Bone marrow (tissue), 2 donors: Measurements from ENCODE around the gene PRELID3B.
"Not testable (repeated sequence)": the region's sequence is repeated elsewhere in the genome, so short reads cannot be mapped to it uniquely, and the experiment has no call there.

Experiments
- DNase-seq, 2 donors: peaks; one replicate each; lab custom pipeline; 2025; lab: John Stamatoyannopoulos, UW

Gene PRELID3B

DNA sequence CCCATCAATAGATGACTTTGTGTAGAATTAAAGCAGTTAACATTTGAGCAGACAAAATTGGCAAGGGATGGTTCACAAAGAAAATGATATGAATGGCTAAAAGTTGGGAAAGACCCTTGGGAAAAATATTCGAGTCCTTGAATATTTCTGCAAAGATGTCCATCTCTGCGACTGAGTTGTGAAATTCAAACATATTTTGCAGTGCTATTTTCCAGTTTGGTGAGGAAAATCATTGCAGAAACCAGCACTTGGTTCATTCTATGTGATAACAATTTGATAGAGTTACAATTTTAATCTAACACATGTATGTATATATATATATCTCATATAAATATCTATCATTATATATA is 6.1 kb upstream of the PRELID3B start:
- no peak for DNase-seq

DNA sequence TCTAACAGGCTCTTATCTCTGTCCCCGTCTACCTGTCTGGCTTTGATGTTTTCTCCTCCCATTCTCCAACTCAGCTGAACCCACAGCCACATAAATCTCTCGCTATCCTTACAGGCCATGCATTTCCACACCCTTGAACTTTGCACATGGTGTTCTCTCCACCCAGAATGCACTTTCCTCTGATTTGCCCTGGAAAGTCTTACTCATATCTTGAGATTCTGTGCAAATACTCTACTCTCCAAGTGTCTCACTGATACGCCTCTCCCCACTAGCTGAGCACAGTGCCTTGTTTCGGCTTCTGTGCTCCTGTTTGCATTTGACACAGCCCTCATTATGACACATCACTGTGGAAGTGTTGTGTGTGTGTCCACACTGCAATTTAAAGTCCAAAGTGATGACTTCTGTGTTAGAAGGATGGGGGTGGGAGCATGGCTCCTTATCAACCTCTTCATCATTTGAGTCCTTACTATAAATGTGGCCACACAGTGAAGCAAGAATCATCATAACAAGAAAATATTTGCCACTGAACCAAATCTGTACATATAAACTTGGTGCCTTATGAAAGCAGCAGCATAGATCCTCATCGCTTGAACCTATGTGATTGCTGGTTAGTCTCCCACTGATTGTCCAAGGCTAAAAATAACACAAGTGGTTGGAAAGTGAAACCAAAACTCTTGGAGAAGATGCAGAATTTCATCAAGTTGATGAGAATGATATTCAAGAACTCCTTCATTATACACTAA is 5.5 kb upstream of the PRELID3B start:
- DNase-seq, result no peak

DNA sequence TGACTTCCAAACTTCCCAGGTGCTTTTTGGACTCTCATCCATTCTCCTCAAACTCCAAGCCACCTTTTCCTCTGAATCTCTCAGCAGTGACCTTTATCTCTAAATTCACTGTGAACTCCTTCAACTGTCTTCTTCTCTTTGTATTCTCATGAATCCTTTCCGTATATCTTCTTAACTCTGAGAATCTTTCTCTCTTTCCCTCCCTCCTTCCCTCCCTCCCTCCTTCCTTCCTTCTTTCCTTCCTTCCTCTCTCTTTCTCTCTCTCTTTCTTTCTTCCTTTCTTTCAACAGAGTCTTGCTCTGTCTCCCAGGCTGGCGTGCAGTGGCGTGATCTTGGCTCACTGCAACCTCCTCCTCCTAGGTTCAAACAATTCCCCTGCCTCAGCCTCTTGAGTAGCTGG is 4.3 kb upstream of the PRELID3B start:
- no peak for DNase-seq

DNA sequence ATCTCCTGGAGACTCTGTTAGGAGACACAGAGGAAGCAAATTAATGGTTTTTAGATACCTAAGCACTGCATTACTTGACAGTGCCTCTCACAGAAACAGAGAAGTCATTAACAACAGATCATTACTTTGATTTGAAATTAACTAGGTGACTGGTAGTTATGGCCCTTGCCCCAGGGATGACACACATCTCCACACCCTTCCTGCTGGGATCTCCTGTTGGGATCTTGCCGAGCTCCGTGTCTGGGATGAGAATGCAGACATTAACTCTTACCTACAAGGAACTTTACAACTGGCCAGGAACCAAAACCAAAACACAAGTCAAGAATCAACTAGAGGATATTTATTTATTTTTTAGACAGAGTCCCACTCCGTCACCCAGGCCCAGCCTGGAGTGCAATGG is 2.2 kb upstream of the PRELID3B start:
- DNase-seq, result no peak

DNA sequence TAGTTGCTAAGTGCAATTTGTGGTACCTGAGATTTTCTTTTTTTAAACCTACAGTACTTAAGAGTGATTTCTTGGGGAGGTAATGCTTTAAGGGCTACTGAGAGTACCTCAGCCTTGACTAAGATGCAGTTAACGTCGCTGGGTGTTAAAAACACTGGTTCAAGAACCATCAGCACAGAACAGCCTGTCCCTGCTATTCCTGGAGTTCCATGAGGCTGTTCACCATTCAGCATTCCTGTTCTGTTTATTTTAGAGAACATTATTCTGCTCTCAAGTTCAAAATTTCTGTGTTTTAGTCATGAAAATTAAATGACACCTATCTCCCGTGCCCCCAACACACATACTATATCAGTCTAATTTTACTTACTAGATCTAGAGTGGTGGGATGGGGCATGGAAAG is 1.7 kb upstream of the PRELID3B start:
- DNase-seq, result no peak

DNA sequence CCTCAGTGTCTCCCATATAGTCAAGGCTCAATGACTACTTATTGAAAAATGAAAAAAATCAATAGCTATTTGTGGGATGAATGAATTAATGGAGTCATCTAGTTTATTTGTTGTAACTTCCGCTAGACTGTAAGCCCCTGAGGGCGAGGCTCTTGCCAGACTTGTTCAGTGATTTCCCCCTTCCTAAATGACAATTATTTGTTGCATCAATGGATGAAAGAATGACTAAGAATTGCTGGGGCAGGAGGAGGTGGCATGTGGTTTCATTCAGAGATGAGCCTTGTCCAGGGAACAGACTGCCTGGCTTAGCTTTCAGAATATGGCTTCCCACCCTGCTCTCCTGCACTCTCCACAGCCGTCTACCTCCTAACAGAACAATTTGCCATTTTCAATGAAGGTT is 1.1 kb upstream of the PRELID3B start:
- no peak for DNase-seq

DNA sequence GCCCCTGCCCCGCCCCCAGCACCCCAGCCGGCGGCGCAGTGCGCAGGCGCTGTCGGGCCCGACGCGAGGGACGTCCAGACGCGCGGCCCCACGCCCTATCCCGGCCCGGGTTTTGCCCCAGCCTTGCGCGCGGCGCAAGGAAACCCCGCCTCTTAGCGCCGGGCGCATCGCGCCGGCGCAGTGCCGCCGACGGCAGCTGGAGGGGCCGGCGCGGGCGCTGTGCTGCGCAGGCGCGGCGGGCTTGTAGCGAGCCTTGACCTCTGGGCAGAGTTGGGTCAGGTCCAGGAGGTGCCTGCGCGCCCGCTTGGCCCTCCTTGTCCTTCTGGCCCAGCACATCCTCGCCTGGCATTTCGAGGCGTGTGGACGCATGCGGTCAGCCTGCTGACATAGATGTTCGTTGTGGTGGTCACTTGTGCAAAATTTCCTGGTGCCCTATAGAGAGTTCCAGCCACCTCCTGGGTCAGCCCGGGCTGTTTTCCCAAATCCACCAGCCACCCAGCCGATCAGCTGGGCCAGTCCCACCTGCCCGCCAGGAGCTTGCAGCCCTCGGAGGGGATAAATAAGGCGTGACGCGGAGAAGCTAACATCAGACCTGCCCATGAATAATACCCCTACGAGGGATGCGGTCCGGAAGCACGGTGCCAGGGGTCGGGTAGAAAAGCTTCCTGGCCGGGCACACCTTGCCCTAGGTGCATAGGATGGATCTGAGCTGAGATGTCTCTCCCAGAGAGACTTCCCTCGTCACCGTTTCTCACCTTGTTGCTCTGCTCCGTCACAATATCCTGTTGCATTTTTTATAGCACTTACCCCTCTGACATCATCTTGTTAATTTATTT is 428 bp upstream of the PRELID3B start:
- peak; percentile 69 to 77 for DNase-seq

DNA sequence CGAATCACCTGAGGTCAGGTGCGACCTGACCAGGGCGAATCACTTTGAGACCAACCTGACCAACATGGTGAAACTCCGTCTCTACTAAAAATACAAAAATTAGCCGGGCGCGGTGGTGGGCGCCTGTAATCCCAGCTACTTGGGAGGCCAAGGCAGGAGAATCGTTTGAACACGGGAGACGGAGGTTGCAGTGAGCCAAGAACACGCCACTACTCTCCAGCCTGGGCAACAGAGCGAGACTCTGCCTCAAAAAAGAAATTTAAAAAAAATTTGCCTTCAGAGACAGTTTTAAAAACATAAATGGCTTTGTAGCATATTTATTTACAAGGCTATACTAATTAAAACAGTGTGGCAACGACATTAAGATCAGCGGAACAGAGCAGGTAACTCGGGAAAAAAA is 1.1 kb downstream of the PRELID3B start:
- not testable (repeated sequence) for DNase-seq

DNA sequence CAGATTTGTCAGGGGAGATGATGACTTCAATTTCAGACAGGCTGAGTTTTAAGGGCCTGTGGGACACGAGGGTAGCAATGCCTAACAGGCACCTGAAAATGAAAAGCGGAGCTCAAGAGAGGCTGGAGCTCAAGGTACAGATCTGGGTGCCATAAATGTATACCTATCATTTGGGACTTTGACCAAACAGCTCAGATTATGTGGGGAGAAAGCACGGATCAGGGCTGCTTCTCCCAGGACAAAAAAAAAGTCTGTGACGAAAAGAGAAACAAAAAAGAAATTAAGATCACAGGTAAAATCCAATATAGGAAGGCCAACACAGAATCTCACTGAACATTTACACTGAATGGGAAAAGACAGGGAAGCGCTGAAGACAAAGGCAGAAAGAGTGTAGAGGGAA is 1.9 kb downstream of the PRELID3B start:
- no peak for DNase-seq

DNA sequence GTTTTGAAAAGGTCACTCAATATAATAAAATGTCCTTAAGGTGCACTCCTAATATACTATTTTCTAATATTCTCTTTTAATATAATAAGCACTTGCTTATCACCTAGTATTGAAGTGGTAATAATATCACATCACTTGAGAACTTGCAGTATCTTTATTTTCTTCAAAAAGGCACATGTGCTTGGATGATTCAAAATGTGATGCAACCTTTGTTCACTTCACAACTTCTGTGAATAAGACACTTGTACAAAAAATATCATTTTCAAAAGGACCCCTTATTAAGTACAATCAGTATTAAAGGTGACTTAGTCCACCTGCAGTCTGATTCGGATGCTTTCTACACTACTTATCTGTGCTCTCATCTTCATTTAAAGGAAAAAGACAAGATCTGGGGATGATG is 3.4 kb downstream of the PRELID3B start:
- DNase-seq, result no peak

DNA sequence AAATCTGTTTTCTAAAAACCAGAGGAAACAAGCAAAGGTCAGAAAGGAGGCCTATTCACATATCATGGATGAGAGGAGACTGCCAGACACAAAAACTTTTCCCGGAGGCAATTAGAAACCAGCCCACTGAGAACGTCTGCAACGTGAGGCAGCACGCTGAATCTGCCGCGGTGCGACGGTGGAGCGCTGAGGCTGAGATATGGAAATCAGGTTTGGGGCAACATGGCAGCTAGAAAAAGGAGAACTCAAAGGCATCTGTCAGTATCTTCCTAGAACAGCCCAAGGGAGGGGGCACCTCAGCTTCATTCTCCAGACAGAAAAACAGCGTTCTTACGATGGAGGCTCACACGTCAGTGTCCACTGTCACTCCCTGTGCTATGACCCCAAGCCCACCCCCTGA is 5.2 kb downstream of the PRELID3B start:
- DNase-seq, result no peak

DNA sequence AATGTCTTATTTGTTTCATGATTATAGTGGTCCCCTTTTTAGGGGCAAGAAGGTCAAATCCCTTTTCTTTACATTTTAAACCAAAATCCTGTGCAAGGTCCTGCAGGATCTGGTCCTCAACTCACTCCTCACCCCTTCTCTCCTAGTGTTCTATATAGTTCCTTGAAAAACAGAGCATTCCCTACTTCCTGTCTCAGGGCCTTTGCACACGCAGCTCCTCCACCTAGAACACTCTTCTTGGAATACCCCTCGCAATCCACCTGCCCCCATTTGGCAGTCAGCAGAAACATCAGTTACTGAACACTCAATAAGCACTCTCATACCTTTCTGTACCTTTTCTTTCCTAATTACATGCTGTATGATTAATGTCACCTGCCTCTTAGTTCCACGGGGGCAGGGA is 7.2 kb downstream of the PRELID3B start:
- DNase-seq, result no peak

DNA sequence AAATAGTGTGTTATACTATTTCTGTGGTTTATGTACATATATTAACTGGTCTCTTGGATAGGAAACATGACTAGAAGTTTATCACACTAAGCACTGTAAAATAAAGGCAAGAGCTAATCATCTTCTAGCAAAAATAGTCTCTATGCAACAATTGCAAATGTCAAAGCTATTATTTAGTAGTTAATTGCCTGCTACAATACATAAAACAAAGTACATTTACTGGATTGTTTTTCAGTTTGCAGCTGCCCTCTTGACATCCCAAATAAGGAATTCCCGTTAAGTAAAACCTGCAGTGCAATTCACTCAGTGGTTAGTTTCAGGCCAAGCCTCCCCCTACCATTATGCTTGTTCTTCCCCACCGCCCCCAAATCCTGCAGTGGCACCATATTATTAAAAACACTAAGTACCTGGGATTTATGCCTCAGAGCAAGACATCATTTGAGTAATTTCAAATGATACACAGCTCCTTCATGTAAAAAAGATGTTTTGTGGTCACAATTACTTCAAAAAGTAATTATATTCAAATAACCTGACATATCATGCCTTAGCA is 8.9 kb downstream of the PRELID3B start:
- DNase-seq, result no peak

DNA sequence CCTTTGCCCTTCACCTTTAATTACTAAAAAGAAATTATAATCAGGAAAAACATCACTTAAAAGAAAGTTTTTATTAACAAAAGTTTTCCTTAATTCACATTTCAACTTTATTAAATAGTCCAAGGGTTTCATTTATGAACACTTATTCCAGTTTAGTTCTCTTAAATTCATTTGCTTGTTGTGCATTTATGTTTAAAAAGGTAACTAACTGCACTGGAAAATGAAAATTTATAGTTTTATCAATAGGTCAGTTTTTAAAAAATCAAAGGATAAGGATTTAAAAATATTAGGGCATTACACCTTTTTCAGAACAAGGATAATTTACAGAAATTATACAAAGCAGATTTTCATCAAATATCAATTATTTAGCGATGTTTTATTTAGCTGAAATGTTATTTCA is 9.5 kb downstream of the PRELID3B start:
- no peak for DNase-seq

DNA sequence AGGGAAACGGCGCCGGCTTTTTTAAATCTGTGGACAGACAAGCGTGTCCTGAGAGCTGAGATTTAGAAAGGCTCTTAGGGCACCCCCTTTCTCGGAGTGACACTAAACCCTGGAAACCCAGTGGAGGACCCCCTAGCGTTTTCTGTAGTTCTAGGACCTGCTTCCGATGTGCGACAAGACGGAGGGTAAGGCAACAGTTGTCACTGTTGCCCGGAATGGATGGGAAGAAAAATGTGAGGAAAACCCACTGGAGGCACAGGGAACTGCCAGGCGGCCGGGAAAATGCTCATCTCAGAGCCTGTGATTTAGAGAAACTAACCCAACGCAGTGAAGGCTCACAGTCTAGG is 9.9 kb downstream of the PRELID3B start:
- DNase-seq, result no peak

DNA sequence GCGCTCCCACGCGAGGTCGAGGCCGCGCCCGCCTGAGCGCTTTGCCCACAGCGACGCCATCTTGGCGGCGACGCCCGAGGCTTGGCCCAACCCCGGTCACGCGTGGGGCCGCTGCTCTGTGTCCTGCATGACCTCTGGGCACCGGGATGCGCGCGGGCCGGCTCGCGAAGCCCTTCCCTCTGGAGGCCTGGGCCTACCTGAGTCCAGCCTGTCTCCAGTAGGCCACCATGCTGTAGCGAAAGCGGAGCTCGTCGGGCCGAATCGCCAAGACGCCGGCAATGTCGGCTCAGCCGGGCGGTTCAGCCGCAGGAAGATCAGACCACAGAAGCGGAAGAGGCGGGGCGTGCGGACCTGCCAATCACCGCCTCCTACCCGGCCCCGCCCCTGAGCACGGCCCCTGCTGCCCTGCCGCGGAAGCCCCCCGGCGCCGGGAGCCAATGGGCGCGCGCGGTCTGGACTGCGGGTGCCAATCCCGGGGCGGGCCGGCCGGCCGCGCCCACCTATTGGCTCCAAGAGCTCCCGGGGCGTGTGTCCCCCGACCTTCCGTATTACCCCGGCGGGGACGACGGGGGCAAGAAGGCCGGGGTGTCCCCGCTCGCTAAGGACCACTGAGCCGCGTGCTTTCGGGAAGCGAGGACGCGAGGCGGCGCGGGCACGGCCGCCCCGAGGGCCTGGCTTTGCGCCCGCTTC is 10.4 kb downstream of the PRELID3B start, which contains the start of gene ATP5F1E:
TSS of gene ATP5F1E (minus strand) at position 313 of the 690 bp plus-strand sequence. CDS start at position 229, 84 bp downstream.
- peak; percentile 91 to 95 for DNase-seq

DNA sequence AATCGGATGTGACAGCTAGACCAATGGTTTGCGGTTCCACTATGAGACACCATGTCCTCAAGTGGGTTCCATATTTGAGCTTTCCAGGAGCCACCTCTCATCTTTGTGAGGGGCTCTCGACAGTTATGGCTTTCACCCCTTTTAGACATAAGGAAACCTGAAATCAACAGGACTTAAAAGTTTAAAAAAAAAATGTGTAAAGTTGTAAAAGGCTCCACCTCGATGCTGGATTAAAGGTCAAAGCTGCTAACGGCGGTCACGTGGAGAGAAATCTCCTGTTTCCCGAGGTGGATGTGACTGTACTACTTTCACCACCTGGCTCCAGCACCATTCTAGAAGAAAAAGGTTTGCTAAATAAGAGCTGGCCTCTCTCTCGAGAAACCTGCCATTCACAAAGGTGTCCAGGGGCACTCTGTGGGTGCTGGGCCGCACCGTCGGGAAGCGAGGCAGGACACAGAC is 11.0 kb downstream of the PRELID3B start:
- DNase-seq, result no peak

DNA sequence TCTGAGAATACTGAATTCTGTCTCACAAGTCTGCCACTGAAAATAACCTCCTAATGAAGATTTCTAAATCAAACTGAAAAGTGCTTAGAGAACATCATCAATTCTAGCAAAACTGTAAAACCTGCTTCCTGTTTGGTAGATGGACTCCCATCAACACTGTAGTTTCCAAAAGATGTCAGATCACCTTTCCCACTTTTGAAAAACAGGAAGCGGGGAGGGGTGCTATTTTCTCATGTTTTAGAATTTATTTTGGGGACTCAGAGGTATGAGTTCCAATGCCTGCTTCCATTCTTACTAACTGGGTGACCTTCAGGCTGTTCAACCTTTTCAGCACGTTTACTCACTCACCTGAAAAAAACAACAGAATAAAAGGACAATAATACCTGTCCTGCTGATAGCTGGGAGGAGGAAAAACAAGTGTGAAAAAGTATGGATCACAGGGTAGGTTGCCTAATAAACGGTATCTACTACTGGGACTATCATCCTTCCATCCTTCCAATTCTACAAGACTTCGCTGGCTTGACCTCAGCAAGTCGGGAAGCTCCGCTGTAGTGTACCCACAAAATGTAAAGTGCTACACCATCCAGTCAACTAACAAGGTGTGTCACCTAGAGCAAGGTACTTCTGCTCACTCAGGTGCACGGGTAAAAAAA is 11.5 kb downstream of the PRELID3B start:
- no peak for DNase-seq

DNA sequence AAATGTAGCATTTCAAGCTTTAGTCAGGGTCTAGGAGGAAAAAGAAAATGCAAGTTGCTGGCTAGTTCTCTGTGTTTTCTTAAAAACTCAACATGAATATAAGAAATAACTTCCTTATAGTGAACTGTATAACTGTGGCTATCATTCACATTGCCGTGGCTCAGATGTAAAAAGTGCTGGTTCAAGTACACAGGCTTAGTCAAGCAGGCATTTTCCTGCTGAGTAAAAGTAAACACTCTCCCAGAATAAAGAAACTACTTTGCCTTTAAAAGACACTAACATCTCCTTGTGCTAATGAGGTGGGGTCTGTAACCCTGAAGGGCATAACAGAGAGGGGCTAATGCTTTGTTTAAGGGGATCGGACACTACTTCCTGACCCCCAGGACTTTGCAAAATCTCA is 13.8 kb downstream of the PRELID3B start:
- DNase-seq, result no peak

DNA sequence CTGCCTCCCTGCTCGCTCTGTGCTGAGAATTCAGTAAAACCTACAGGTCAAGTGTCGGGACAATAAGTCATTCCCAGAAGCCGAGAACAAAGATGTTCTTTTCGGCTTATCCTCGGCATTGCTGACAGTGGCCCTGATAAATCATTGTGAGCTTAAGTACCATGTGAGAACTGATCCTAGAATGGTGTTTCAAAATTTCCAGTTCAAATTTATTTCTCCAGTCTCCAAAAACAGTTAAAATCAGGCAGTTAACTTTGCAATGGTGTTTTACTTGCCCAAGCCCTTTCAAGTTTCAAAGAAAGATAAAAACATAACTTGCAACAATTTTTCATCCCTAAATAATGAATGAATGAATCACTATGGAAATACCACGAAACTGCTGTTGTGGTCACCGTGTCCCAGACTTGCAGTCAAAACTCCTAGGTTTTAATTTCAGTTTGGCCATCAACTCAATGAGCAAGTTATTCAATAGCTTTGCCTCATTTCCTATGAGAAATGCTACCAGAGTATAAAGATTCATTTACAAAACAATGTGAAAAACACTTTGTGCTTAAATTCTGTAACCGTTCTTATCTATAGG is 14.8 kb downstream of the PRELID3B start:
- no peak for DNase-seq

DNA sequence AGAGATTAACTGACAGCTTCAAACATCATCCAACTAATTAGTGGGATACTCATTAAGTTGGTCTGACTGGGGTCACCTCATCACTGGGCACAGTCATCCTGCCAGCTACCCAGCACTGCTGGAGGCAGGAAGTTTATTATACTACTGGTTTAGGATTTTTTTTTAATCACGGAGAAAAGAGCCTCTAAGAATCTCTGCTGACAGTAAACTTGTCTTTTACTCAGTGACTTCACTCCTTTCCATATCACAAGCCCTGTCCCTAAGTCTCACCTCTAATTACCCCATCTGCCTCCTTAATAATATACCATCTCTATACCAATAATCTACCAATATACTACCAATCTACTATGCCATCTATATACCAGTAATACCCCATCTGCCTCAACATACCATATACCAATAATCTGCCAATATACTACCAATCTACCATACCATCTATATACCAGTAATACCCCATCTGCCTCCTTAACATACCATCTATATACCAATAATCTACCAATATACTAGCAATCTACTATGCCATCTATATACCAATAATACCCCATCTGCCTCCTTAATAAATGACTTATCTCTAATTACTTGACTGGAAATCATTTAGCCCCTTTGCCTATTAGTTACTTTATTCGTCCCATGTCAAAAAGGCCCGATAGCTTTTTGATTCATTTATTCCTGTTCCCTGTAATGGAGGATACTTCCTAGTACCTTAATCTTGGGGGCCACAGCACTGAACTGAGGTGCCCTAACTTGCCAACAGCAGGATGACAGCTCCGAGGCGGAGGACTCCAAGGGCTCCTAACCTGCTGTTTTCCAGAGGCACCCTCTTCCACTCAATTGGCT is 15.5 kb downstream of the PRELID3B start:
- DNase-seq, result no peak
